Brain microvascular endothelial cell (primary cell): ENCODE results near the gene ATP5F1C.
A peak's percentile ranks its signal among the peaks of the same experiment; 100 is the strongest.

Experiments
- DNase-seq: peaks from one replicate; pipeline ENCODE4 v3.0.0-alpha.2; 2020
- H3K27ac ChIP-seq: fragments of 250-450 bp; sonication (Bioruptor Pico); 2 replicates; pipeline ENCODE4 v1.5.1; 2020; ENCODE audit warnings: mild to moderate bottlenecking, moderate library complexity
- H3K27me3 ChIP-seq: fragments of 250-450 bp; sonication (Bioruptor Pico); replicated peaks from 2 replicates; pipeline ENCODE4 v1.5.1; 2020; ENCODE audit warnings: mild to moderate bottlenecking
- H3K36me3 ChIP-seq: fragments of 250-450 bp; sonication (Bioruptor Pico); replicated peaks from 2 replicates; pipeline ENCODE4 v1.5.1; 2020; ENCODE audit warnings: mild to moderate bottlenecking
- H3K4me3 ChIP-seq: 2 replicates; pipeline ENCODE4 v1.5.1; 2011; ENCODE audit warnings: low read depth, mild to moderate bottlenecking, control low read depth, low read length, moderate library complexity
- in situ Hi-C: cut with HindIII; loops from 2 replicates; pipeline ENCODE4 v1.10.0; 2017; ENCODE audit warnings: low sequenced_read_pairs, low pct_ligation_motif_present
- TF ChIP-seq, protein P1 (sequence below): IDR thresholded peaks from 2 replicates; pipeline ENCODE4 v1.5.1; 2011; ENCODE audit warnings: low read depth, mild to moderate bottlenecking, moderate library complexity, low read length, control low read depth, inconsistent platforms; ENCODE audit errors: missing control alignments

ATP5F1C gene

DNA sequence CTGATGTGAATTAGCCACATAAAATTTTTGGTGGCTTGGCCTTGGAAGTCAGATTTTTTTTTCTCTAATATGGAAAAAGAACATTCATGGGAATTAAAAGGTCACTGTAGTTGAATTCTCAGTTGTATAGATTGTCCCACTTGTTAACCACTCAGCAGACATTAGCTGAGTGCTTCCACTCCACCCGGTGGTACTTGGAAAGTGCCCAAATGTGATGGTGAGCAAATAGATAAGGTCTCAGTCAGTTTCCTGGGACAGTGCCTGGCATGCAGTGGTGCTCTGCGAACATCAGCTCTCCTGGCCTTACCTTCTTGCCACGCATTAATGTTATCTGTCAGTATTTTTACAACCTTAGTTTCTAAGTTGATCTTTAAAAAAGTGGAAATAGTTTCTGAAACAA lies 1.4 kb downstream of the ATP5F1C start:
- TF ChIP-seq, protein P1, sequence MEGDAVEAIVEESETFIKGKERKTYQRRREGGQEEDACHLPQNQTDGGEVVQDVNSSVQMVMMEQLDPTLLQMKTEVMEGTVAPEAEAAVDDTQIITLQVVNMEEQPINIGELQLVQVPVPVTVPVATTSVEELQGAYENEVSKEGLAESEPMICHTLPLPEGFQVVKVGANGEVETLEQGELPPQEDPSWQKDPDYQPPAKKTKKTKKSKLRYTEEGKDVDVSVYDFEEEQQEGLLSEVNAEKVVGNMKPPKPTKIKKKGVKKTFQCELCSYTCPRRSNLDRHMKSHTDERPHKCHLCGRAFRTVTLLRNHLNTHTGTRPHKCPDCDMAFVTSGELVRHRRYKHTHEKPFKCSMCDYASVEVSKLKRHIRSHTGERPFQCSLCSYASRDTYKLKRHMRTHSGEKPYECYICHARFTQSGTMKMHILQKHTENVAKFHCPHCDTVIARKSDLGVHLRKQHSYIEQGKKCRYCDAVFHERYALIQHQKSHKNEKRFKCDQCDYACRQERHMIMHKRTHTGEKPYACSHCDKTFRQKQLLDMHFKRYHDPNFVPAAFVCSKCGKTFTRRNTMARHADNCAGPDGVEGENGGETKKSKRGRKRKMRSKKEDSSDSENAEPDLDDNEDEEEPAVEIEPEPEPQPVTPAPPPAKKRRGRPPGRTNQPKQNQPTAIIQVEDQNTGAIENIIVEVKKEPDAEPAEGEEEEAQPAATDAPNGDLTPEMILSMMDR = no peak
- in situ Hi-C loops = no loop called here
- Histone ChIP-seq H3K36me3 (no peaks in the 10 kb centered on the region), H3K4me3 (peak overlapping the region; percentile 92), H3K27ac (no peak overlapping the region), H3K27me3 (no peaks in the 10 kb centered on the region)
- peak; percentile 43 for DNase-seq

DNA sequence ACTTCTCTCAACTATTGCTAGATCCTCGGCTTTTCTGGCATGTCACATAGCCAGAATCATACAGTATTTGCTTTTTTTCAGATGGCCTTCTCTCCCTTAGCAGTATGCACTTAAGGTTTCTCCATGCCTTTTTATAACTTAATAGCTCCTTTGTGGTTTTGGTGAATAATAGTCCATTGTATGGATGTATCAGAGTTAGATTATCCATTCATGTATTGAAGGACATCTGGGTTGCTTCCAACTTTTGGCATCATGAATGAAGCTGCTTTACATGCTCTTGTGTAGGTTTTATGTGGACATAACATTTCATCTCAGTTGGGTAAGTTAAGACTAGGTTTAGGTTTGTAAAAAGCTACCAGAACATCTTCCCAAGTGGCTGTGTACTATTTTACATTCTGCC lies 4.6 kb downstream of the ATP5F1C start:
- TF ChIP-seq, protein P1 = no peak
- Histone ChIP-seq H3K27me3 (no peaks in the 10 kb centered on the region), H3K36me3 (peaks cover 7% of the 10 kb centered on the region), H3K27ac (no peak overlapping the region), H3K4me3 (no peak overlapping the region)
- in situ Hi-C loops = no loop called here
- DNase-seq = no peak

DNA sequence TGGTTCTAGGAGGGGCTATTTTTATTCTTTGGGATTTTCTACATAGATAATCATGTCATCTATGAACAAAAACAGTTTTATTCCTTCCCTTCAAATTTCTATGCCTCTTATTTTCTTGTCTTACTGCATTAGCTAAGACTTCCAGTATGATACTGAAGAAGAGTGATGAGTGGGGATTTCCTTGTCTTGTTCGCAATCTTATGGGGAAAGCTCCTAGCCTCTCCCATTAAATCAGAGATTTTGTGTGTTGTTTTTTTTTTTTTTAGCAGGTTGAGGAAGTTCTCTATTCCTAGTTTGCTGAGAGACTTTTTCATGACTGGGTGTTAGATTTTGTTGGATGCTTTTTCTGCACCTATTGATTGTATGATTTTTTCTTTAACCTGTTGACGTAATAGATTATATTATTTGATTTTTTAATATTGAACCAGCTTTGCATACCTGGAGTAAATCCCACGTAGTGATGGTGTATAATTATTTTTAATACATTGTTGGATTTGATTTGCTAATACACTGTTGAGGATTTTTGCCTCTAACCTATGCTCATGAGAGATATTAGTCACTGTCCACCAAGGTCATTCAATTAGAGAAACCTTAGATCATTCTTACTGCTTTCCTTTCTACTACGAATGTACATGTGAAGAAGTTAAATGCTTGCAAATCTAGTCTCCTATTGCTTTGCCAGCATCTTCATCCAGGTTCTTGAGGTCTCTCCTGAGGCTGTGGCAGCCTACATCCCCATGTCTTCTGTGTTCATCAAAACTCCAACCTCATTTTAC lies 6.5 kb downstream of the ATP5F1C start:
- in situ Hi-C loops = no loop called here
- TF ChIP-seq, protein P1 = no peak
- no peaks in the 10 kb centered on the region for H3K27me3 ChIP-seq

DNA sequence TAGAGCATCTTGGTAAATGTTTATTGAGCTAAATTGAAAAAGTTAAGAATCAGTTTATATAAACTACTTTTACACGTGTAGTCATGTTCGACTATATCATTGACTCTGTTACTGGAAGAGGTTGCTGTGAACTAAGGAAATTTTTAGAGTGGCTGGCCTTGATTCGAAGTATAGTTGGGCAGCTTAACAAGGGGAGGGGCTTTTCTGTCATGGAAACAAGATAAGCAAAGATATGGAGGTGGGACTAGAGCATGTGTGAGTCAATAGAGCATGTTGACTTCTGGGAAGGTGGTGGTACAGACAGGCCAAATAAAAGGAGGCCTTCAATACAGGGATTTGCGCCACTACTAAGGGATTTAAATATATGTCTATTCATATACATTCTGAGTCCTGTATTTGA lies 7.6 kb downstream of the ATP5F1C start:
- Histone ChIP-seq H3K27ac (peak overlapping the region; percentile 9), H3K27me3 (no peaks in the 10 kb centered on the region), H3K36me3 (peaks cover 29% of the 10 kb centered on the region), H3K4me3 (no peak overlapping the region)
- DNase-seq = peak; percentile 68
- TF ChIP-seq, protein P1 = no peak
- in situ Hi-C loops = no loop called here

More for the DNA sequence above, 6.5 kb downstream of the ATP5F1C start:
- Histone ChIP-seq H3K27ac (no peak overlapping the region), H3K36me3 (peaks cover 17% of the 10 kb centered on the region), H3K4me3 (no peak overlapping the region)
- no peak for DNase-seq

DNA sequence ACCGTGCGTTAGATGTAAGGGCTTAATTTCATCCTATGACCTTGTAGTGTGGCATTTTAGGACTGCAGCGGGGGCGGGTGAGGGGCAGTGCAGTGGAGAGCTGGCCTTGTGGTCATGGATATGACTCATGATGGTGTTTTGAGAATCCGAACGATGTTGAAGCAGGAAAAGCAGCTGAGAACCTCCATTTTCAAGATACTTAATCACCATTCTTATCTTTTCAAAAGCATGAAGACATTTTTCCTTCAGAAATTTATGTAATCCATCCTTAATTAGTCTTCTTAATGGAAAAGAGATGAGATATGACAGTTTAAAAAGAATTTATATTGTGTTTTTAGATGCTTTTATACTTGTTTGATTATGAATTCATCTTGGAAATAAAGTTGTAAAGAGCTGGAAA lies 9.6 kb downstream of the ATP5F1C start:
- peak; percentile 96 for DNase-seq
- Histone ChIP-seq H3K27ac (peak overlapping the region; percentile 65), H3K4me3 (no peak overlapping the region), H3K36me3 (peaks cover 47% of the 10 kb centered on the region), H3K27me3 (no peaks in the 10 kb centered on the region)
- in situ Hi-C loops = no loop called here
- TF ChIP-seq, protein P1 = no peak

DNA sequence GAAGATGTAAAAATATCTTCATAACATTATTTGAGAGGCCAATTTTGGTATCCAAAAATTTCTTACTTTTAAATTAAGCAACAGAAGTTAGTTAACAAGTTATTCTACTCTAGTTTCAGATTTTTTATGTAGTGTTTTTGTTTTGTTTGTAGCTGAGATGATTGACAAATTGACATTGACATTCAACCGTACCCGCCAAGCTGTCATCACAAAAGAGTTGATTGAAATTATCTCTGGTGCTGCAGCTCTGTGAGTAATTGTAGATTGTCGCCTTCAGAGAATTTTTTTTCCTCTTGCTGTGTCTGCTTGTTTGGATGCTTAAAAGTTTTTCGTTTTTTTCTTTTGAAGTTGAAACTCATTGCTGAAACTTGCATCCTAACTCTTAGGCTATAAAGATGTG lies 14.6 kb downstream of the ATP5F1C start:
- no peak overlapping the region for H3K4me3 ChIP-seq
- in situ Hi-C loops = no loop called here
- DNase-seq = no peak
- peaks cover 82% of the 10 kb centered on the region for H3K36me3 ChIP-seq
- TF ChIP-seq, protein P1 = no peak
- no peaks in the 10 kb centered on the region for H3K27me3 ChIP-seq
- no peak overlapping the region for H3K27ac ChIP-seq
